Right lobe of liver (tissue), 6 donors: ENCODE data around the gene A4GALT. TPM values are rescaled to one million over a fixed set of nuclear protein-coding genes. Genes with fewer than 3 reads are reported as not detected.

Source experiments
- ATAC-seq, 4 donors: fragments of 200-7000 bp; cut with Tn5 transposase; one replicate each; pipeline ENCODE4 v1.9.1; 2020; ENCODE audit warnings: mild to moderate bottlenecking in 4 of 4, moderate library complexity in 4 of 4
- DNase-seq, 3 donors: peaks; one replicate each; pipeline ENCODE4 v3.0.0-alpha.2; 2020
- H3K27ac ChIP-seq, 3 donors: fragments of 200-600 bp; one replicate each; pipeline ENCODE4 v1.8.0; 2022
- H3K27me3 ChIP-seq, 2 donors: fragments of 200-600 bp; one replicate each; pipeline ENCODE4 v1.8.0; 2022
- H3K36me3 ChIP-seq, 4 donors: fragments of 200-600 bp; sonication (generic) in 1 of 4; one replicate each; pipeline versions ENCODE4 v1.5.1 to v1.8.0; 2017 to 2022; ENCODE audit warnings: control low read depth in 1 of 4
- H3K4me1 ChIP-seq, 4 donors: fragments of 200-600 bp; sonication (generic) in 1 of 4; one replicate each; pipeline versions ENCODE4 v1.5.1 to v1.8.0; 2017 to 2022; ENCODE audit warnings: control low read depth in 1 of 4
- H3K4me3 ChIP-seq, 3 donors: fragments of 200-600 bp; one replicate each; pipeline ENCODE4 v1.8.0; 2022
- H3K9me3 ChIP-seq, 4 donors: fragments of 200-600 bp; sonication (generic) in 1 of 4; one replicate each; pipeline versions ENCODE4 v1.5.1 to v1.8.0; 2017 to 2022; ENCODE audit warnings: control low read depth in 1 of 4
- POLR2A ChIP-seq: fragments of 450-650 bp; IDR thresholded peaks from one replicate; pipeline ENCODE4 v1.6.1; 2017; ENCODE audit warnings: antibody characterized with exemption, mild to moderate bottlenecking
- WGBS: methylation state at CpG from one replicate; pipeline ENCODE4 v1.1.6; 2018; ENCODE audit warnings: low coverage, low lambda C conversion rate; ENCODE audit not compliant: insufficient coverage; ENCODE audit errors: missing lambda C conversion rate; 5-methylcytosine and 5-hydroxymethylcytosine counted together
- intact Hi-C, 2 donors: fragments of 100-400 bp; cut with DNase I; formaldehyde crosslinking; loops; one replicate each; pipeline versions ENCODE4 v1.11.2 to v1.14.1; 2022
- total RNA-seq, 6 experiments: library from RNA; depleted of rRNA in 2 of 6; stranded (reverse); fragments of >200 nt in 2 of 6; fragmentation: NEBNext Ultra II Directional in 3 of 6; extraction: Animal tissue kit (Norgen Biotek cat#: 25700) in 3 of 6; gene quantifications; one replicate each; pipeline versions ENCODE4 v1.1.0 to v1.2.4, GENCODE V29; 2016 to 2023
- TF ChIP-seq, protein P1 (sequence below), 4 donors: fragments of 200-600 bp in 3 of 4; fragments of 450-650 bp in 1 of 4; IDR thresholded peaks; one replicate each; pipeline versions ENCODE4 v1.5.1 to v1.8.0; 2016 to 2022; ENCODE audit warnings: antibody characterized with exemption in 4 of 4, mild to moderate bottlenecking in 2 of 4
- donor health status: DM: no; HTN: yes; CAD: no.
- donor health status: DM: no; HTN: no; CAD: no.
- donor health status: DM: no; HTN: no; CAD: no.
- donor health status: DM: no; HTN: yes; CAD: no.
- donor health status: DM: no; HTN: yes; CAD: no.

Gene A4GALT
- total RNA-seq, 6 experiments from 2014 or later = 0.86 to 3.7 (median 2.2) TPM

GRCh38 chr22:42683578-42684283 is 36.9 kb downstream of the A4GALT start:
- H3K27ac ChIP-seq = no peak overlapping the region
- H3K27me3 ChIP-seq = no peaks in the 10 kb centered on the region
- WGBS = 71% methylated on average over 2 of the region's 8 CpGs
- intact Hi-C loops = no loop called here
- H3K9me3 ChIP-seq = no peaks in the 10 kb centered on the region
- H3K4me3 ChIP-seq = no peak overlapping the region
- peaks cover 0 to 27% (median 11%) of the 10 kb centered on the region in 4 donors for H3K4me1 ChIP-seq
- H3K36me3 ChIP-seq = no peaks in the 10 kb centered on the region
- no peak for TF ChIP-seq POLR2A
- TF ChIP-seq, protein P1, sequence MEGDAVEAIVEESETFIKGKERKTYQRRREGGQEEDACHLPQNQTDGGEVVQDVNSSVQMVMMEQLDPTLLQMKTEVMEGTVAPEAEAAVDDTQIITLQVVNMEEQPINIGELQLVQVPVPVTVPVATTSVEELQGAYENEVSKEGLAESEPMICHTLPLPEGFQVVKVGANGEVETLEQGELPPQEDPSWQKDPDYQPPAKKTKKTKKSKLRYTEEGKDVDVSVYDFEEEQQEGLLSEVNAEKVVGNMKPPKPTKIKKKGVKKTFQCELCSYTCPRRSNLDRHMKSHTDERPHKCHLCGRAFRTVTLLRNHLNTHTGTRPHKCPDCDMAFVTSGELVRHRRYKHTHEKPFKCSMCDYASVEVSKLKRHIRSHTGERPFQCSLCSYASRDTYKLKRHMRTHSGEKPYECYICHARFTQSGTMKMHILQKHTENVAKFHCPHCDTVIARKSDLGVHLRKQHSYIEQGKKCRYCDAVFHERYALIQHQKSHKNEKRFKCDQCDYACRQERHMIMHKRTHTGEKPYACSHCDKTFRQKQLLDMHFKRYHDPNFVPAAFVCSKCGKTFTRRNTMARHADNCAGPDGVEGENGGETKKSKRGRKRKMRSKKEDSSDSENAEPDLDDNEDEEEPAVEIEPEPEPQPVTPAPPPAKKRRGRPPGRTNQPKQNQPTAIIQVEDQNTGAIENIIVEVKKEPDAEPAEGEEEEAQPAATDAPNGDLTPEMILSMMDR (IDR thresholded peaks at IDR 0.05) = no peak
- ATAC-seq (no peak), DNase-seq (no peak)

DNA sequence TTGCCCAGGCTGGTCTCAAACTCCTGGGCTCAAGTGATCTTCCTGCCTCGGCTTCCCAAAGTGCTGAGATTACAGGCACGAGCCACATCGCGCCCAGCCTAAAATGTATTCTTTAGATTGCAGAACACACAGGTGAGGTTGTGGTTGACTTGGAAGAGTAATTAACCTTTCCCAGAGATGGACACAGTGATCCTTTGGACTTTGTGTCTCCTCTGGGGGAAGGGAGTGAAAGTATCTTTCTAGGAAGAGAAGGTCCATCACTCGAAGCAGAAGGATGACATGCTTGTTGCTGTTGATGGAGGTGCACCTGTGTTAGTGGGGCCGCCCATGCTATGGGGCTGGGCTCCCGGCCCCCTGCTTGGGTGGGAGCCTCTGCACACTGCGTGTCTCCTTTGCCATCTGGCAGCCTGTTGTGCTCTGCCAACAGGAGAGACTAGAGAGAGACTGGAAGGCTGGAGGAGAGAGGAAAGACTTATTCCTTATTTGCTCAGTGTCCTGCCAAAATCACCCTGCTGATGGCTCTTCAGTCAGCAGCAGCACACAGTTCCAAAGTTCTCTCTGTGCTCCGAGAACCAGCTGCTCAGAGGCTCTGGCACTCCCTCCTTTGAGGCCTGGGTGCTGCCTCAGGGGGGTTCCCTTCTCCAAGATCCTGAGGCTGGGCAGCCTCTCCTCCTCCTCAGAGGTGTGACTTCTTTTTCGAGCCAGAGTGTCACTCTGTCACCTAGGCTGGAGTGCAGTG is 38.4 kb downstream of the A4GALT start:
- DNase-seq (no peak), ATAC-seq (peak; percentile 40 to 62 (median 54))
- Histone ChIP-seq H3K27me3 (no peaks in the 10 kb centered on the region), H3K9me3 (no peaks in the 10 kb centered on the region), H3K4me1 (peaks cover 0 to 20% (median 3%) of the 10 kb centered on the region in 4 donors), H3K36me3 (no peaks in the 10 kb centered on the region), H3K27ac (no peak overlapping the region), H3K4me3 (no peak overlapping the region)
- intact Hi-C loops = no loop called here
- TF ChIP-seq POLR2A = no peak
- TF ChIP-seq, protein P1 (IDR thresholded peaks at IDR 0.05) = no peak
- 25% methylated on average over 4 of the region's 10 CpGs for WGBS

- H3K27ac ChIP-seq = no peak overlapping the region
- H3K4me1 ChIP-seq = peaks cover 0 to 20% (median 3%) of the 10 kb centered on the region in 4 donors
- ATAC-seq (peak in 3 of 4 donors; percentile 43 to 75 (median 71)), DNase-seq (no peak)
- 75% methylated on average over 6 of the region's 8 CpGs for WGBS
- H3K4me3 ChIP-seq = no peak overlapping the region
- intact Hi-C loops = no loop called here
- no peaks in the 10 kb centered on the region for H3K9me3 ChIP-seq
- TF ChIP-seq, protein P1 (IDR thresholded peaks at IDR 0.05) = no peak
- no peak for TF ChIP-seq POLR2A
- no peaks in the 10 kb centered on the region for H3K27me3 ChIP-seq
- no peaks in the 10 kb centered on the region for H3K36me3 ChIP-seq
These were observed 40.0 kb downstream of the A4GALT start for GRCh38 chr22:42680648-42681047.

GRCh38 chr22:42679691-42680090 is 41.0 kb downstream of the A4GALT start:
- Histone ChIP-seq H3K9me3 (no peaks in the 10 kb centered on the region), H3K4me3 (no peak overlapping the region), H3K27me3 (no peaks in the 10 kb centered on the region), H3K27ac (no peak overlapping the region), H3K4me1 (peaks cover 0 to 20% (median 3%) of the 10 kb centered on the region in 4 donors), H3K36me3 (no peaks in the 10 kb centered on the region)
- intact Hi-C loops = no loop called here
- DNase-seq = no peak
- TF ChIP-seq POLR2A = no peak
- TF ChIP-seq, protein P1 (IDR thresholded peaks at IDR 0.05) = no peak
- 84% methylated on average over 4 of the region's 4 CpGs for WGBS
- ATAC-seq = no peak
